A549 treated with ZK216348 at 1 μM for 4 hours (cell line): ENCODE results near the gene OR51A2. TPM values are rescaled to one million over a fixed set of nuclear protein-coding genes. Genes with fewer than 3 reads are reported as not detected.

Experiments
- total RNA-seq: library from RNA; stranded (reverse); fragments of 200-300 nt; extraction: Qiagen RNA extraction; gene quantifications from 5 replicates; pipeline ENCODE4 v1.2.3, GENCODE V29; 2022; ENCODE audit warnings: low read depth

OR51A2 gene
- total RNA-seq: not detected in 5 replicates

DNA sequence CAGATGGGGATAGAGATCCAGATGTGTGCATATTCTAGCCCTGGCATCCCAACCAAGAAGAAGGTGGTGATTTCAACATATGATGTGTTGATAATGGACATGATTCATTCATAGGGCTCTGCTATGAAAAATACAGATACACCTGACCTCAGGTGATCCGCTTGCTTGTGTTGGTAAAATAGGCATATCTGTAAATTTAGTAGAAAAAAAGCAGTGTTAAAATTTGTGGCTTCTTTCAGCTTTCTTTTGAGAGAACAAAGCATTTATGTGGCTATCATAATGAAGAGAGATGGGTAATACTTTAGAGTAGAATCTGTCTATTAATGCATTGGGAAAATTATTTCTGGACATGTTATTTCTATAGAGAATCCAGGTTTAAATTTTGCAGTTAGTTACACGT is at the start of gene OR51A2:
TSS of gene OR51A2 (minus strand) at position 101 of the 400 bp plus-strand sequence. CDS start at position 101, 0 bp downstream.

DNA sequence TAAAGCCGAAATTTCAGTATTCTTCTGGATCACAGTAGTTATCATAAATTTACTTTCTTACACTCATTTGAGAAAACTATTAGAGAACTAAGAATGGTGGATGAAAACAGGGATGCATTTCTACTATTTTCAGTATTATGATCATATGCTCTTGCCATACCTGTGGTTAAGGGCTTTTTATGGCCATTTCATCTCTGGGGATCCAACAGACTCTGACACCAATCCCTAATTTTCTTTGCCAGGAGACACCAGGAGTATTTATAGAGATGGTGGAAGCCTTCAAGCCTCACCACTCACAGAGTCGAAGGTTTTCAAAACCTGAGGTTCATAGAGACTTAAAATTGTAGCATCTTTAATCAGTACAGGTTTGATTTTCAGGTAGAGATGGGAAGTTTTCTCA is 39.0 kb upstream of the OR51A2 start, which contains the start of gene OR51L1:
TSS of gene OR51L1 (plus strand) at position 301 of the 400 bp plus-strand sequence. CDS start 4,132 bp downstream, outside the sequence.

GRCh38 chr11:4947505-4947904 is 8.0 kb downstream of the OR51A2 start, which contains the start of gene OR51A4:
Gene OR51A4, minus strand, starts transcription at chr11:4947605. Its CDS starts 505 bp downstream, at chr11:4947100.

GRCh38 chr11:4924239-4924638 is 31.3 kb downstream of the OR51A2 start, which contains the start of gene OR51G1:
Gene OR51G1, minus strand, starts transcription at chr11:4924339. Its CDS starts 0 bp downstream, at chr11:4924339.

GRCh38 chr11:4919250-4919649 is 36.3 kb downstream of the OR51A2 start, which contains the start of gene OR51G2:
Gene OR51G2, minus strand, starts transcription at chr11:4919350. Its CDS starts 3,687 bp downstream, at chr11:4915663.

Other genes starting within 250 kb of the OR51A2 start
- not detected in 5 replicates for gene OR51F1, start 185.8 kb downstream of the OR51A2 start, total RNA-seq
- not detected in 5 replicates for gene OR52R1, start 151.3 kb downstream of the OR51A2 start, total RNA-seq
- not detected in 5 replicates for gene OR51F2, start 134.4 kb downstream of the OR51A2 start, total RNA-seq
- not detected in 5 replicates for gene OR51S1, start 106.5 kb downstream of the OR51A2 start, total RNA-seq
- gene OR51T1, start 73.8 kb downstream of the OR51A2 start, total RNA-seq: not detected in 5 replicates
- not detected in 5 replicates for gene OR51A7, start 51.9 kb downstream of the OR51A2 start, total RNA-seq
- not detected in 5 replicates for gene OR51G2, start 36.4 kb downstream of the OR51A2 start, total RNA-seq
- gene OR51G1, start 31.4 kb downstream of the OR51A2 start, total RNA-seq: not detected in 5 replicates
- gene OR51A4, start 8.1 kb downstream of the OR51A2 start, total RNA-seq: not detected in 5 replicates
- not detected in 5 replicates for gene OR51L1, start 39.1 kb upstream of the OR51A2 start, total RNA-seq
- not detected in 5 replicates for gene OR52J3, start 90.8 kb upstream of the OR51A2 start, total RNA-seq
- gene OR52E2, start 103.9 kb upstream of the OR51A2 start, total RNA-seq: not detected in 5 replicates
- not detected in 5 replicates for gene OR52E1, start 113.9 kb upstream of the OR51A2 start, total RNA-seq
- not detected in 5 replicates for gene OR52A5, start 182.6 kb upstream of the OR51A2 start, total RNA-seq
- gene OR52A1, start 199.0 kb upstream of the OR51A2 start, total RNA-seq: not detected in 5 replicates
- not detected in 5 replicates for gene OR51V1, start 245.0 kb upstream of the OR51A2 start, total RNA-seq